Brain microvascular endothelial cell (primary cell): ENCODE measurements around the gene CUBN.

Experiments used
- DNase-seq: peaks from one replicate; pipeline ENCODE4 v3.0.0-alpha.2; 2020
- H3K27ac ChIP-seq: fragments of 250-450 bp; sonication (Bioruptor Pico); 2 replicates; pipeline ENCODE4 v1.5.1; 2020; ENCODE audit warnings: mild to moderate bottlenecking, moderate library complexity
- H3K27me3 ChIP-seq: fragments of 250-450 bp; sonication (Bioruptor Pico); replicated peaks from 2 replicates; pipeline ENCODE4 v1.5.1; 2020; ENCODE audit warnings: mild to moderate bottlenecking
- H3K36me3 ChIP-seq: fragments of 250-450 bp; sonication (Bioruptor Pico); replicated peaks from 2 replicates; pipeline ENCODE4 v1.5.1; 2020; ENCODE audit warnings: mild to moderate bottlenecking
- H3K4me3 ChIP-seq: 2 replicates; pipeline ENCODE4 v1.5.1; 2011; ENCODE audit warnings: low read depth, mild to moderate bottlenecking, control low read depth, low read length, moderate library complexity
- in situ Hi-C: cut with HindIII; loops from 2 replicates; pipeline ENCODE4 v1.10.0; 2017; ENCODE audit warnings: low sequenced_read_pairs, low pct_ligation_motif_present
- TF ChIP-seq, protein P1 (sequence below): IDR thresholded peaks from 2 replicates; pipeline ENCODE4 v1.5.1; 2011; ENCODE audit warnings: low read depth, mild to moderate bottlenecking, moderate library complexity, low read length, control low read depth, inconsistent platforms; ENCODE audit errors: missing control alignments

The CUBN gene

DNA sequence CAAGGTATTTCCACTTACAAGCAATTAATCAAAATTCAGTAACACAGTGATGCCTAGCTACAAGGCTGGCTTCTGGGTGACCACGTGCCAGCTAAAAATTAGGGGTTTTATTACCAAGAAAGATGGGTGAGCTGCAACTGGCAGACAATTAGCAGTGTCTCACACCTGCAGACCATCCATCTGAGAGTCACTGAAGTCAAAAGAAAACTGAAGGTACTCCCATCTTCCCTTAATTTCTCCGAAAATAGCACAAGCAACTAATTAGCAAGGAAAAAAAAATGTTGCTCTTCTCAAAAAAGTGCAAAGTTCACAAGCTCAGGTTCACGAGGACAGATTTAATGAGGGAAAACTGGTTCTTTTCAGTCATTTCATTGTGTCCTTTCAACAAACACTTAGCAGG is 340.8 kb downstream of the CUBN start:
- Histone ChIP-seq H3K27me3 (no peaks in the 10 kb centered on the region), H3K36me3 (no peaks in the 10 kb centered on the region), H3K4me3 (no peak overlapping the region), H3K27ac (no peak overlapping the region)
- DNase-seq = no peak
- in situ Hi-C loops = no loop called here
- TF ChIP-seq, protein P1, sequence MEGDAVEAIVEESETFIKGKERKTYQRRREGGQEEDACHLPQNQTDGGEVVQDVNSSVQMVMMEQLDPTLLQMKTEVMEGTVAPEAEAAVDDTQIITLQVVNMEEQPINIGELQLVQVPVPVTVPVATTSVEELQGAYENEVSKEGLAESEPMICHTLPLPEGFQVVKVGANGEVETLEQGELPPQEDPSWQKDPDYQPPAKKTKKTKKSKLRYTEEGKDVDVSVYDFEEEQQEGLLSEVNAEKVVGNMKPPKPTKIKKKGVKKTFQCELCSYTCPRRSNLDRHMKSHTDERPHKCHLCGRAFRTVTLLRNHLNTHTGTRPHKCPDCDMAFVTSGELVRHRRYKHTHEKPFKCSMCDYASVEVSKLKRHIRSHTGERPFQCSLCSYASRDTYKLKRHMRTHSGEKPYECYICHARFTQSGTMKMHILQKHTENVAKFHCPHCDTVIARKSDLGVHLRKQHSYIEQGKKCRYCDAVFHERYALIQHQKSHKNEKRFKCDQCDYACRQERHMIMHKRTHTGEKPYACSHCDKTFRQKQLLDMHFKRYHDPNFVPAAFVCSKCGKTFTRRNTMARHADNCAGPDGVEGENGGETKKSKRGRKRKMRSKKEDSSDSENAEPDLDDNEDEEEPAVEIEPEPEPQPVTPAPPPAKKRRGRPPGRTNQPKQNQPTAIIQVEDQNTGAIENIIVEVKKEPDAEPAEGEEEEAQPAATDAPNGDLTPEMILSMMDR = no peak

DNA sequence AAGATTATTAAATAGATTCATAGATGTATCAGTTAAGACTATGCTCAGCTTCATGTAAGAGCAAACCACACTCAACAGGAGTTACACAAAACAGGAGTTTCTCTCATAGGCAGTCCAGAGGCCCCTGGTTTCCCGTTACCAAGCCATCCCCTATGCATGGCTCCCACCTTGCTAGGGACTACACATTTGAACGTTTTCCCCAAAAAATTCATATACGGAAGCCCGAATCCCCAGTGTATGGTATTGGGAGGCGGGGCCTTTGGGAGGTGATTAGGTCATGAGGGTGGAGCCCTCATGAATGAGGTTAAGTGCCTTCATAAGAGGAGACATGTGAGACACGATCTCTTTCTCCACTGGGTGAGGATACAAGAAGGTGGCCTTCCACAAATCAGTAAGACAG is 341.5 kb downstream of the CUBN start:
- in situ Hi-C loops = no loop called here
- Histone ChIP-seq H3K36me3 (no peaks in the 10 kb centered on the region), H3K27ac (no peak overlapping the region), H3K27me3 (no peaks in the 10 kb centered on the region), H3K4me3 (no peak overlapping the region)
- DNase-seq = no peak
- TF ChIP-seq, protein P1 = no peak

DNA sequence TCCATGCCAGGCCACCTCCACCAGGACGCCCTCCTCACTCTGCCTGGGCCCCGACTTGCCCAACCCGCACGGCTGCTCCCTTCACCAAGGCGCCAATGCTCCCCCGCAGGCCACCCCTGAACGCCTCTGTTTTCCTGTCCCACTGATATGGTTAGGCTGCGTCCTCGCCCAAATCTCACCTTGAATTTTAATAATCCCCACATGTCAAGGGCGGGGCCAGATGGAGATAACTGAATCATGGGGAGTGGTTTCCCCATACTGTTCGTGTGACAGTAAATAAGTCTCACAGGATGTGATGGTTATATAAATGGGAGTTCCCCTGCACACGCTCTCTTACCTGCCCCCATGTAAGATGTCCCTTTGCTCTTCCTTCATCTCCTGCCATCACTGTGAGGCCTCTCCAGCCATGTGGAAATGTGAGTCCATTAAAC is 342.2 kb downstream of the CUBN start:
- Histone ChIP-seq H3K36me3 (no peaks in the 10 kb centered on the region), H3K27me3 (no peaks in the 10 kb centered on the region), H3K4me3 (no peak overlapping the region), H3K27ac (no peak overlapping the region)
- in situ Hi-C loops = no loop called here
- DNase-seq = no peak
- TF ChIP-seq, protein P1 = no peak

DNA sequence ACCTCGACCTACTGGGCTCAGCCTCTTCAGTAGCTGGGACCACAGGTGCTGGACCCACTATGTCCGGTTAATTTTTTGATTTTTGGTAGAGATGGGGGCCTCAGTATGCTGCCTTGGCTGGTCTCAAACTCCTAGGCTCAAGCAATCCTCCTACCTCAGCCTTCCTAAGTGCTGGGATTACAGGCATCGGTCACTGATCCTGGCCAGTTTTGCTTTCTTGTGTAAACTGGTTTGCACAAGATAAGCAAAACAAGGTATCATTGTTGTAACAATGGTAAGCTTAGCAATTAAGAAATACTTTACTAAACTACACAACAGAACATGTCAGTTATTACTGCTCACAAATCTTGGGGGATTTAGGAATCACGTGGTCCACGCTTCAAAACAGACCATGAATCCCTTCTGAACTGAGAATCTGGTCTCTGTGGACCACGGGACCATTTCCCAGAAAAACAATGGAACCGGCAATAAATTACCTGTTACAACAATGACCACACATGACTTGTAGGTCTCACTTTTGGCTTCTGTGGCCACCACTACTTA is 349.2 kb downstream of the CUBN start:
- DNase-seq = no peak
- Histone ChIP-seq H3K27ac (no peak overlapping the region), H3K27me3 (no peaks in the 10 kb centered on the region), H3K36me3 (peaks cover 14% of the 10 kb centered on the region), H3K4me3 (no peak overlapping the region)
- in situ Hi-C loops = no loop called here
- TF ChIP-seq, protein P1 = no peak

DNA sequence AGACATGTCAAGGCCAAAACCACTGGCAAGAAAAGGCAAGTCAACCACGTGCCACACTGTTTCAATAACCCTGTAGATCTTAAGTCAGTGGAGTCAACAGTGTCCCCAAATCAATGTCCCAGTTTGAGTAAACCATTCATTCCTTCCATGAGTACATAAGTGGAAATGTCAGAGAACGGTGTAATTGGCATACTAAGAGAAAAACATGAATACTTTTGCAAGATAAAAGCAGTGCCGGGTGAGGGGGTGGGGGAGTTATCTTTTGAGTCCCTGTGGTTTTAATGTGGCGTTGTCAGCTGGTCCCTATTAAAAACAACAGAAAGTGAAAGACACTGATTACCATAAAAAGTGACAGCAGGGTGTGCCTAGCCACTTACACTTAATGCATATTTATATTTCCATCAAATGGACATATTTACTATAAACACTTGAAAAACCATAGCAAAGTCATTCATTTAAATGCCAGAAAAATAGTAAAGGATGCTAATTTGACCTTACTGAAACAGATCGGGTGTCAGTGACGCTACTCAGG is 350.2 kb downstream of the CUBN start:
- peaks cover 14% of the 10 kb centered on the region for H3K36me3 ChIP-seq
- TF ChIP-seq, protein P1 = no peak
- DNase-seq = no peak
- no peaks in the 10 kb centered on the region for H3K27me3 ChIP-seq
- H3K4me3 ChIP-seq = no peak overlapping the region
- no peak overlapping the region for H3K27ac ChIP-seq
- in situ Hi-C loops = no loop called here
